Activated naive CD8-positive, alpha-beta T cell treated with anti-CD3 and anti-CD28 coated beads for 36 hours (primary cell): Measurements from ENCODE around the gene PP2D1. TPM values are rescaled to one million over a fixed set of nuclear protein-coding genes. Genes with fewer than 3 reads are reported as not detected.

Source experiments
- total RNA-seq, 2 experiments: library from RNA; stranded (reverse); gene quantifications; one replicate each; pipeline ENCODE4 v1.2.3, GENCODE V29; 2021

The PP2D1 gene
- total RNA-seq, 2 experiments from 2014 or later = not detected

Other genes with a start within 250 kb of the PP2D1 start
- gene EFHB, start 78.0 kb downstream of the PP2D1 start, total RNA-seq = under 1 TPM; 0.50 to 0.87 TPM
- gene RAB5A, start 65.2 kb downstream of the PP2D1 start, total RNA-seq = 10 to 100 TPM; 54.2 to 56.0 TPM
- 10 to 100 TPM; 11.7 to 17.0 TPM for gene KAT2B, start 28.2 kb upstream of the PP2D1 start, total RNA-seq
- gene SGO1, start 173.9 kb upstream of the PP2D1 start, total RNA-seq = 10 to 100 TPM; 25.6 to 26.8 TPM